Muscle layer of duodenum (tissue), 2 donors: ENCODE measurements around the gene C17orf67.
A peak's percentile ranks its signal among the peaks of the same experiment; 100 is the strongest.

Source experiments
- H3K27ac ChIP-seq: one replicate; pipeline ENCODE4 v1.7.0; 2013; ENCODE audit warnings: mild to moderate bottlenecking, low read length
- H3K27me3 ChIP-seq: one replicate; pipeline ENCODE4 v1.7.0; 2013; ENCODE audit warnings: low read depth, mild to moderate bottlenecking, control low read depth, low read length
- H3K36me3 ChIP-seq, 2 donors: one replicate each; pipeline ENCODE4 v1.7.0; 2013; ENCODE audit warnings: low read length in 2 of 2, control low read depth in 1 of 2, mild to moderate bottlenecking in 1 of 2; ENCODE audit not compliant: insufficient read depth in 2 of 2, control insufficient read depth in 1 of 2
- H3K4me1 ChIP-seq, 2 donors: one replicate each; pipeline ENCODE4 v1.7.0; 2013; ENCODE audit warnings: low read length in 2 of 2, mild to moderate bottlenecking in 2 of 2, control low read depth in 1 of 2, moderate library complexity in 1 of 2; ENCODE audit not compliant: insufficient read depth in 2 of 2, control insufficient read depth in 1 of 2
- H3K4me3 ChIP-seq, 2 donors: one replicate each; pipeline ENCODE4 v1.7.0; 2013; ENCODE audit warnings: low read length in 2 of 2, low read depth in 1 of 2, mild to moderate bottlenecking in 1 of 2
- H3K9me3 ChIP-seq, 2 donors: one replicate each; pipeline ENCODE4 v1.7.0; 2013; ENCODE audit warnings: low read length in 2 of 2, control low read depth in 1 of 2, mild to moderate bottlenecking in 1 of 2; ENCODE audit not compliant: control insufficient read depth in 1 of 2
- donor health status: healthy.

Gene C17orf67

GRCh38 chr17:56863974-56864373 lies 30.3 kb upstream of the C17orf67 start:
- Histone ChIP-seq H3K4me3 (no peak overlapping the region), H3K27ac (no peak overlapping the region), H3K9me3 (no peaks in the 10 kb centered on the region), H3K4me1 (no peaks in the 10 kb centered on the region), H3K27me3 (no peaks in the 10 kb centered on the region), H3K36me3 (peaks cover 10 to 26% of the 10 kb centered on the region in 2 donors)

GRCh38 chr17:56861899-56862298 lies 28.2 kb upstream of the C17orf67 start:
- no peaks in the 10 kb centered on the region for H3K27me3 ChIP-seq
- peaks cover 10 to 26% of the 10 kb centered on the region in 2 donors for H3K36me3 ChIP-seq
- H3K4me1 ChIP-seq = no peaks in the 10 kb centered on the region
- H3K4me3 ChIP-seq = no peak overlapping the region
- H3K27ac ChIP-seq = no peak overlapping the region
- H3K9me3 ChIP-seq = no peaks in the 10 kb centered on the region

GRCh38 chr17:56851008-56851407 lies 17.3 kb upstream of the C17orf67 start:
- no peaks in the 10 kb centered on the region for H3K9me3 ChIP-seq
- no peaks in the 10 kb centered on the region for H3K27me3 ChIP-seq
- H3K4me3 ChIP-seq = no peak overlapping the region
- H3K36me3 ChIP-seq = peaks cover 12 to 24% of the 10 kb centered on the region in 2 donors
- H3K4me1 ChIP-seq = no peaks in the 10 kb centered on the region
- H3K27ac ChIP-seq = no peak overlapping the region

- Histone ChIP-seq H3K36me3 (peaks cover 12 to 24% of the 10 kb centered on the region in 2 donors), H3K27me3 (no peaks in the 10 kb centered on the region), H3K4me3 (no peak overlapping the region), H3K27ac (no peak overlapping the region), H3K4me1 (no peaks in the 10 kb centered on the region), H3K9me3 (no peaks in the 10 kb centered on the region)
Observed at GRCh38 chr17:56850591-56850990, 16.9 kb upstream of the C17orf67 start.

GRCh38 chr17:56849131-56849530 lies 15.4 kb upstream of the C17orf67 start:
- Histone ChIP-seq H3K9me3 (no peaks in the 10 kb centered on the region), H3K27me3 (no peaks in the 10 kb centered on the region), H3K27ac (no peak overlapping the region), H3K36me3 (peaks cover 12 to 24% of the 10 kb centered on the region in 2 donors), H3K4me1 (no peaks in the 10 kb centered on the region), H3K4me3 (no peak overlapping the region)

- peaks cover 12 to 24% of the 10 kb centered on the region in 2 donors for H3K36me3 ChIP-seq
Observed at GRCh38 chr17:56847106-56847505, 13.4 kb upstream of the C17orf67 start.

GRCh38 chr17:56845934-56846333 lies 12.2 kb upstream of the C17orf67 start:
- Histone ChIP-seq H3K27me3 (no peaks in the 10 kb centered on the region), H3K36me3 (peaks cover 7 to 21% of the 10 kb centered on the region in 2 donors), H3K9me3 (no peaks in the 10 kb centered on the region), H3K4me1 (peaks cover 0 to 3% of the 10 kb centered on the region in 2 donors), H3K4me3 (no peak overlapping the region), H3K27ac (no peak overlapping the region)

More at GRCh38 chr17:56847106-56847505, 13.4 kb upstream of the C17orf67 start:
- no peaks in the 10 kb centered on the region for H3K9me3 ChIP-seq
- no peaks in the 10 kb centered on the region for H3K4me1 ChIP-seq
- no peak overlapping the region for H3K27ac ChIP-seq
- H3K4me3 ChIP-seq = no peak overlapping the region
- H3K27me3 ChIP-seq = no peaks in the 10 kb centered on the region

- Histone ChIP-seq H3K36me3 (peaks cover 0 to 3% of the 10 kb centered on the region in 2 donors), H3K4me3 (no peak overlapping the region), H3K9me3 (no peaks in the 10 kb centered on the region), H3K4me1 (peaks cover 0 to 12% of the 10 kb centered on the region in 2 donors), H3K27ac (no peak overlapping the region), H3K27me3 (no peaks in the 10 kb centered on the region)
Observed at GRCh38 chr17:56842577-56842976, 8.9 kb upstream of the C17orf67 start.

- H3K4me3 ChIP-seq = no peak overlapping the region
Observed at GRCh38 chr17:56838687-56839086, 5.0 kb upstream of the C17orf67 start.

GRCh38 chr17:56835264-56835585 lies 1.5 kb upstream of the C17orf67 start:
- no peaks in the 10 kb centered on the region for H3K9me3 ChIP-seq
- peaks cover 6 to 50% of the 10 kb centered on the region in 2 donors for H3K4me1 ChIP-seq
- peak overlapping the region; percentile 64 to 86 for H3K4me3 ChIP-seq
- no peak overlapping the region for H3K27ac ChIP-seq
- H3K36me3 ChIP-seq = no peaks in the 10 kb centered on the region
- H3K27me3 ChIP-seq = no peaks in the 10 kb centered on the region

More at GRCh38 chr17:56838687-56839086, 5.0 kb upstream of the C17orf67 start:
- Histone ChIP-seq H3K9me3 (no peaks in the 10 kb centered on the region), H3K27me3 (no peaks in the 10 kb centered on the region), H3K27ac (no peak overlapping the region), H3K4me1 (peaks cover 0 to 41% of the 10 kb centered on the region in 2 donors), H3K36me3 (no peaks in the 10 kb centered on the region)

GRCh38 chr17:56834380-56835263 lies 902 bp upstream of the C17orf67 start:
- no peaks in the 10 kb centered on the region for H3K36me3 ChIP-seq
- H3K4me1 ChIP-seq = peaks cover 6 to 50% of the 10 kb centered on the region in 2 donors
- H3K9me3 ChIP-seq = no peaks in the 10 kb centered on the region
- no peaks in the 10 kb centered on the region for H3K27me3 ChIP-seq
- H3K27ac ChIP-seq = peak overlapping the region; percentile 36
- H3K4me3 ChIP-seq = peak overlapping the region; percentile 64 to 86
